HEK293T (cell line): Measurements from ENCODE around the gene ITGA8.

ENCODE experiments used
- CTCF ChIA-PET: fragments of 350-600 bp; formaldehyde crosslinking; extraction: SDS; loops from one replicate; lab custom pipeline; 2021; ENCODE audit warnings: antibody characterized with exemption, inconsistent platforms; lab: Yijun Ruan, JAX
- POLR2A ChIA-PET: fragments of 350-600 bp; formaldehyde crosslinking; extraction: SDS; loops from one replicate; lab custom pipeline; 2020; ENCODE audit warnings: antibody characterized with exemption, inconsistent platforms; lab: Yijun Ruan, JAX
- DNase-seq: peaks from one replicate; pipeline ENCODE4 v3.0.0; 2012; ENCODE audit warnings: mixed read lengths; ENCODE audit errors: extremely low spot score
- ARNT ChIP-seq: fragments of 450-650 bp; IDR thresholded peaks from 2 replicates; pipeline ENCODE4 v1.6.1; 2017; ENCODE audit warnings: mild to moderate bottlenecking
- BHLHE40 ChIP-seq: fragments of 450-650 bp; IDR thresholded peaks from 2 replicates; pipeline ENCODE4 v1.6.1; 2016; ENCODE audit warnings: mild to moderate bottlenecking, moderate library complexity, borderline replicate concordance
- CTBP1 ChIP-seq: fragments of 450-650 bp; IDR thresholded peaks from 2 replicates; pipeline ENCODE4 v1.6.1; 2016; ENCODE audit warnings: borderline replicate concordance
- ELF4 ChIP-seq: fragments of 450-650 bp; IDR thresholded peaks from 2 replicates; pipeline ENCODE4 v1.6.1; 2017; ENCODE audit warnings: antibody characterized with exemption
- FOXA1 ChIP-seq: fragments of 450-650 bp; IDR thresholded peaks from 2 replicates; pipeline ENCODE4 v1.6.1; 2016; ENCODE audit warnings: mild to moderate bottlenecking
- FOXK2 ChIP-seq: fragments of 450-650 bp; IDR thresholded peaks from 2 replicates; pipeline ENCODE4 v1.6.1; 2016; ENCODE audit warnings: mild to moderate bottlenecking
- FOXM1 ChIP-seq: fragments of 450-650 bp; IDR thresholded peaks from 2 replicates; pipeline ENCODE4 v1.6.1; 2017; ENCODE audit warnings: mild to moderate bottlenecking, borderline replicate concordance
- HDGF ChIP-seq: fragments of 450-650 bp; IDR thresholded peaks from 2 replicates; pipeline ENCODE4 v1.6.1; 2017; ENCODE audit warnings: antibody characterized with exemption, borderline replicate concordance
- L3MBTL2 ChIP-seq: fragments of 450-650 bp; conservative IDR thresholded peaks from 2 replicates; pipeline ENCODE4 v1.6.1; 2016; ENCODE audit warnings: mild to moderate bottlenecking
- LEF1 ChIP-seq: fragments of 450-650 bp; IDR thresholded peaks from 2 replicates; pipeline ENCODE4 v1.6.1; 2017; ENCODE audit warnings: mild to moderate bottlenecking, borderline replicate concordance
- NFRKB ChIP-seq: fragments of 450-650 bp; IDR thresholded peaks from 2 replicates; pipeline ENCODE4 v1.6.1; 2016; ENCODE audit warnings: mild to moderate bottlenecking, moderate library complexity
- SP1 ChIP-seq: fragments of 450-650 bp; IDR thresholded peaks from 2 replicates; pipeline ENCODE4 v1.6.1; 2017
- SUZ12 ChIP-seq: fragments of 450-650 bp; IDR thresholded peaks from 2 replicates; pipeline ENCODE4 v1.6.1; 2016; ENCODE audit warnings: mild to moderate bottlenecking
- TARDBP ChIP-seq: fragments of 450-650 bp; IDR thresholded peaks from 2 replicates; pipeline ENCODE4 v1.6.1; 2016
- ZNF384 ChIP-seq: fragments of 450-650 bp; IDR thresholded peaks from 2 replicates; pipeline ENCODE4 v1.6.1; 2016
- TF ChIP-seq, protein P1 (sequence below): fragments of 450-650 bp; IDR thresholded peaks from 2 replicates; pipeline ENCODE4 v1.6.1; 2016

ITGA8 gene

DNA sequence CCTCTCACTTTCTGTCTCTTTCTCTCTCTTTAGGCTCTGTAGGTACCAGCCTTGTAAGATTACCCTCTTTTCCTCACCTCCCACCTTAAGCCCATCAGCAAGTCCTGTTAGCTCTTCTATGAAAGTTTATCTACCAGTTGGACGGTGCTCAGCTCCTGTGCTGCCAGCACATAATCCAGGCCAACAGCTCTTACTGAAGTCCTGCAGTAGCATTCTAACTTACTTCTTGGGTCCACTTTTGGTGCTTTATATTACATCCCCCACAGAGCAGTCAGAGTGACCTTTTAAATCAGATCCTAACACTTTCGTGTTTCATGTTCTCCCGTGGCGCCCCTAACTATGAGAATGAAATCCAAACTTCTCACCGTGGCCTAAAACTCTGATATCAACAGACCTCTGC lies 38.9 kb upstream of the ITGA8 start:
- CTCF ChIA-PET: interaction anchor here (0.6 kb wide), 1 partner anchor 18 kb away, joined by 3 read pairs; no protein-coding TSS in a partner anchor
- no peak for DNase-seq
- POLR2A ChIA-PET: no interaction called here
- TF ChIP-seq SP1 (no peak), FOXA1 (no peak), FOXM1 (no peak)
- TF ChIP-seq, protein P1, sequence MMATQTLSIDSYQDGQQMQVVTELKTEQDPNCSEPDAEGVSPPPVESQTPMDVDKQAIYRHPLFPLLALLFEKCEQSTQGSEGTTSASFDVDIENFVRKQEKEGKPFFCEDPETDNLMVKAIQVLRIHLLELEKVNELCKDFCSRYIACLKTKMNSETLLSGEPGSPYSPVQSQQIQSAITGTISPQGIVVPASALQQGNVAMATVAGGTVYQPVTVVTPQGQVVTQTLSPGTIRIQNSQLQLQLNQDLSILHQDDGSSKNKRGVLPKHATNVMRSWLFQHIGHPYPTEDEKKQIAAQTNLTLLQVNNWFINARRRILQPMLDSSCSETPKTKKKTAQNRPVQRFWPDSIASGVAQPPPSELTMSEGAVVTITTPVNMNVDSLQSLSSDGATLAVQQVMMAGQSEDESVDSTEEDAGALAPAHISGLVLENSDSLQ: no peak

DNA sequence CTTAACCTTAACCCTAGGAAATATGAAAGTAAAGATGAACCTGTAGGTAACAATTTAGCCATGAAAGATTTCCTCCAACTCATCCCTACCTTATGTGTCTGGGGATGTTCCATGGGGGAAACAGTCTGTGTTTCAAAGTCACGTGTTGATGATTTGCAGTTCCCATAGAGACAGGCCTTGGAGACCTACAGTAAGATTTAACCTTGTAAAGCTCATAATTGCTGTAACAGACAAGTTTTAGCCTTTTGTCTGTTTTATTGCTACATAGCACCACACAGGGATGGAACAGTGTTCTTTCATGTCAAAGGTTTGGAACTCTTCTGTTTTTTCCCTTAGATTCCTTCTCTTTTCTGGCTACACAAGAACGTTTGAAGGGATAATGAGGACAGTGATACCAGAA lies 35.2 kb upstream of the ITGA8 start:
- no peak for DNase-seq
- CTCF ChIA-PET: interaction anchor here (1.0 kb wide), 1 partner anchor 10 kb away, joined by 3 read pairs; no protein-coding TSS in a partner anchor
- TF ChIP-seq SUZ12: no peak
- TF ChIP-seq FOXK2: no peak
- TF ChIP-seq BHLHE40: no peak
- TF ChIP-seq NFRKB: no peak
- no peak for TF ChIP-seq HDGF
- TF ChIP-seq FOXM1: no peak
- no peak for TF ChIP-seq ARNT
- TF ChIP-seq LEF1: no peak
- no peak for TF ChIP-seq CTBP1
- POLR2A ChIA-PET: no interaction called here

GRCh38 chr10:15751046-15751445 lies 31.3 kb upstream of the ITGA8 start:
- ChIA-PET CTCF (no interaction called here), POLR2A (no interaction called here)
- no peak for DNase-seq
- TF ChIP-seq, protein P1: no peak
- TF ChIP-seq LEF1 (no peak), SUZ12 (no peak), FOXK2 (no peak), L3MBTL2 (no peak), ARNT (no peak), BHLHE40 (no peak), SP1 (no peak), FOXM1 (no peak), FOXA1 (no peak), CTBP1 (no peak), NFRKB (no peak), ELF4 (no peak), ZNF384 (no peak), TARDBP (no peak), HDGF (no peak)

DNA sequence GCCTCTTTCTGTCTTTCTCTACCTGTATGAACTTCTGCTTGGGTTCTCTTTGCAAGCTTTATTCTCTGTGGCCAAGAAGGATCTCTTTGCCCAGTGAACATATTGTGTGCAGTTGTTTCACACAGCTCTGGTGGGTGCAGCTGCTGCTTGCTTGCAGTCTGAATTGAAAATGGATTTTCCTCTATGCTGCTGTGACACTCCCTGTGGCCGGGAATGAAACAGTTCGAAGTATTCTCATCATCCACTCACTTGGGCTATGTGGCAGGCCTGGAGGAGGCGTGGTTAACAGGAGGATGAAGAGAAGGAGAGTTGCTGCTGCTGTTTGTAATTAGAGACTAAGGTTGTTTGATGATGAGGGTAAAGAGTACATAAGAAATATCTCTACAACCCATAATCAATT lies 28.4 kb upstream of the ITGA8 start:
- POLR2A ChIA-PET: no interaction called here
- DNase-seq: no peak
- no peak for TF ChIP-seq ARNT
- TF ChIP-seq SP1: no peak
- TF ChIP-seq L3MBTL2: no peak
- no peak for TF ChIP-seq ELF4
- TF ChIP-seq NFRKB: no peak
- no peak for TF ChIP-seq BHLHE40
- no peak for TF ChIP-seq ZNF384
- TF ChIP-seq HDGF: no peak
- TF ChIP-seq FOXK2: no peak
- TF ChIP-seq, protein P1: no peak
- TF ChIP-seq FOXA1: no peak
- TF ChIP-seq SUZ12: no peak
- no peak for TF ChIP-seq CTBP1
- TF ChIP-seq LEF1: no peak
- no peak for TF ChIP-seq TARDBP
- TF ChIP-seq FOXM1: no peak
- CTCF ChIA-PET: no interaction called here

DNA sequence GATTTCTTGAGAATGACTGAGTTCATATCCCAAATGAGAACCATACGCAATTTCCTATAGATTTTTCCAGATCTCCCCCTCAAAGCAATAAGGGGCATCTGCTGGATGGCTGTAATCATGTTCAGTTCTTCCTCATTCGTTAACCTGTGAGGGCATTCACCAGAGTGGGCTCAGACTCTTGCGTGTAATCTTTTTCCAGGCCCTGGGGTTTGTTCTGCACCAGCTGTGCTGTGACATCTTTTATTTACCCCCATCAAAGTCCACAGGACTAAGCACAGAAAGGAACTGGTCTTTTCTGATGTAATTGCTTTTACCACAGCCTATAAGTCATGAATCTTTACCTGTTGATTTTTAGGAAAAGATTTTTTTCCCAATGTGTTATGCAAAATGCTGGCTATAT lies 27.9 kb upstream of the ITGA8 start:
- no peak for DNase-seq
- ChIA-PET POLR2A (no interaction called here), CTCF (no interaction called here)
- no peak for TF ChIP-seq FOXA1
- no peak for TF ChIP-seq FOXK2
- TF ChIP-seq LEF1: no peak
- no peak for TF ChIP-seq SUZ12
- TF ChIP-seq TARDBP: no peak
- no peak for TF ChIP-seq ELF4
- TF ChIP-seq NFRKB: no peak
- TF ChIP-seq BHLHE40: no peak
- no peak for TF ChIP-seq SP1
- no peak for TF ChIP-seq ARNT
- TF ChIP-seq L3MBTL2: no peak
- no peak for TF ChIP-seq HDGF

DNA sequence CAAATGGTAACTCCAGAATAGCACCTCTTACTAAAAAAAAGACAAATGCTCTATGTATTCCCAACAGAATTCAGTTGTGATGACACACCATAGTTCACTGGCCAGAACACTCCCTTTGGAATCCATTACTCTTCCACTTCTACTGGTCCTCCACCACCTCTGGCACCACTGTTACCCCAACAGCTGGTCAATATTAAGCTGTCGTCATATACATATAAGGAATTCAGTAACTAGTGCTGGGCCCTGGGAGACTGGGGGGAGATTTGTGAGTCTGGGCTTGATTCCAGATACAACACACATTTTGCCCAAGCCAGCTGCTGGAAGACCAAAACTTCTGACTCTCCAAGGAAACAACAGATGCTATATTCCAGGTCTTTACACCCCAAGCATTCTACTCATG lies 26.0 kb upstream of the ITGA8 start:
- POLR2A ChIA-PET: no interaction called here
- no peak for DNase-seq
- CTCF ChIA-PET: no interaction called here
- TF ChIP-seq, protein P1: no peak
- no peak for TF ChIP-seq HDGF
- no peak for TF ChIP-seq FOXA1
- TF ChIP-seq CTBP1: no peak
- no peak for TF ChIP-seq LEF1
- TF ChIP-seq SUZ12: no peak
- TF ChIP-seq ELF4: no peak
- TF ChIP-seq FOXK2: no peak
- TF ChIP-seq ZNF384: no peak
- TF ChIP-seq ARNT: no peak
- no peak for TF ChIP-seq SP1
- no peak for TF ChIP-seq TARDBP
